GM19467 (cell line): ENCODE results near the gene CAMTA1.

ENCODE experiments used
- ATAC-seq: cut with Tn5 transposase; IDR thresholded peaks from one replicate; pipeline ENCODE4 v1.9.1; 2021; ENCODE audit warnings: mild to moderate bottlenecking, moderate library complexity; ENCODE audit not compliant: unreplicated experiment

CAMTA1 gene

GRCh38 chr1:7050751-7051665 lies 265.8 kb downstream of the CAMTA1 start:
- ATAC-seq = no peak

GRCh38 chr1:7052701-7053100 lies 267.4 kb downstream of the CAMTA1 start:
- no peak for ATAC-seq

- no peak for ATAC-seq
These were observed 275.5 kb downstream of the CAMTA1 start for GRCh38 chr1:7060745-7061144.

- no peak for ATAC-seq
These were observed 277.2 kb downstream of the CAMTA1 start for GRCh38 chr1:7062346-7063061.

GRCh38 chr1:7063981-7064380 lies 278.7 kb downstream of the CAMTA1 start:
- no peak for ATAC-seq

GRCh38 chr1:7068552-7068951 lies 283.3 kb downstream of the CAMTA1 start:
- no peak for ATAC-seq

- ATAC-seq = no peak
These were observed 284.7 kb downstream of the CAMTA1 start for GRCh38 chr1:7069931-7070330.

GRCh38 chr1:7070389-7071029 lies 285.3 kb downstream of the CAMTA1 start:
- no peak for ATAC-seq

- no peak for ATAC-seq
These were observed 290.9 kb downstream of the CAMTA1 start for GRCh38 chr1:7076117-7076516.

GRCh38 chr1:7076572-7076971 lies 291.3 kb downstream of the CAMTA1 start:
- no peak for ATAC-seq

GRCh38 chr1:7077136-7077535 lies 291.9 kb downstream of the CAMTA1 start:
- ATAC-seq = no peak

- ATAC-seq = no peak
These were observed 292.7 kb downstream of the CAMTA1 start for GRCh38 chr1:7077970-7078369.

GRCh38 chr1:7079637-7080036 lies 294.4 kb downstream of the CAMTA1 start:
- ATAC-seq = no peak

- ATAC-seq = no peak
These were observed 299.1 kb downstream of the CAMTA1 start for GRCh38 chr1:7084232-7084894.

GRCh38 chr1:7085521-7085920 lies 300.3 kb downstream of the CAMTA1 start:
- no peak for ATAC-seq

- no peak for ATAC-seq
These were observed 300.9 kb downstream of the CAMTA1 start for GRCh38 chr1:7086106-7086505.

- ATAC-seq = no peak
These were observed 302.6 kb downstream of the CAMTA1 start for GRCh38 chr1:7087888-7088287.

- ATAC-seq = no peak
These were observed 304.2 kb downstream of the CAMTA1 start for GRCh38 chr1:7089497-7089896.

- ATAC-seq = no peak
These were observed 308.0 kb downstream of the CAMTA1 start for GRCh38 chr1:7093297-7093696.

- no peak for ATAC-seq
These were observed 308.8 kb downstream of the CAMTA1 start for GRCh38 chr1:7094086-7094485.

- no peak for ATAC-seq
These were observed 309.3 kb downstream of the CAMTA1 start for GRCh38 chr1:7094509-7094908.
